Stimulated activated CD4-positive, alpha-beta T cell treated with anti-CD3 and anti-CD28 coated beads, Interleukin-1b, Interleukin-23, amount 100 ng/mL, for 24 hours (primary cell): ENCODE results near the gene MED13.
"Not testable (repeated sequence)": the region's sequence is repeated elsewhere in the genome, so short reads cannot be mapped to it uniquely, and the experiment has no call there.

Experiments
- DNase-seq, 4 experiments: peaks; one replicate each; pipeline ENCODE4 v3.0.0-alpha.2; 2020; ENCODE audit warnings: low read depth in 4 of 4, low spot score in 1 of 4

The MED13 gene

GRCh38 chr17:62089334-62089733, 24.3 kb upstream of the MED13 start:
- DNase-seq = no peak

GRCh38 chr17:62086737-62087136, 21.7 kb upstream of the MED13 start:
- no peak for DNase-seq

DNA sequence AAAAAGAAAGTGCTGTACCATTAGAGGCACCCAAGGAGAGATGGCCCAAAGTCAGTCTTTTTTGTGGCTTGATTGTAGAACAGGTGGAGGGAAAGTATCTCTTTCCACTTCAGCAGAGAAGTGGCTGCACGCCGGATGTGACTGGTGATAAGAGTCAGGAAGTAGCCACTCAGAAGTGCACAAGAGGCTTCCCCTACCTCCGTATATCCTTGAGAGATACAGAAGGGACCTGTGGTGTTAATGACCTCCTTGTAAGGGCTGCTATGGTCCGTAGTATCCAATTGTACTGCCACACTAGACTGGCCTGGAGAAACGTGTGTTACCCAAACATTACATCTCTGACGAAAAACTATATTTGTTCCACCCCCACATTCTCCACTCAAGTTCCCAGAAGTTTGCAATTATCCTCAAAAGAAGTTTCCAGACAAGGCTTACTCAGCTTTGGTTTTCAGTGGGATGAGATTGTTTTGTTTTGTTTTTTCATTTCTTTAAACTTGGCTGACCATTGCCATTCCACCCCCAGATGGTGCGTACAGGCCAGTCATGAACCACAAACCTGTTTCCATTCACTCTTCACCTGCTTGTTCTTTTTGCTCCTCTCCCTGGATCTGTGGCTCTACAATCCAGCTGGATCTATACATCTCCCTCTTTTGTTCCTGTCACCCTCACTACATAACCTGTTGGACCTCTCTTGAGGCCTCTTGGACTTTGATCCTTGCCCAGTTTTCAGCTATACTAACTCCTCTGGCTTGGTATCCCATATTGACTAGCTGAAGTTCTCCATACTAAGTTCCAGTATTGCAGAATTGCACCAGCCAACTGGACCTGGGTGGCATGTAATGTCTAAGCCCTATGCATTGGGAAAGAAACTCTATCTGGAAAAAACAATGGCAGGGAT, 20.7 kb upstream of the MED13 start:
- no peak for DNase-seq

GRCh38 chr17:62084585-62084984, 19.5 kb upstream of the MED13 start:
- DNase-seq = no peak

GRCh38 chr17:62083651-62084050, 18.6 kb upstream of the MED13 start:
- no peak for DNase-seq

GRCh38 chr17:62080647-62081046, 15.6 kb upstream of the MED13 start:
- DNase-seq = no peak

GRCh38 chr17:62078009-62078408, 12.9 kb upstream of the MED13 start:
- no peak for DNase-seq

DNA sequence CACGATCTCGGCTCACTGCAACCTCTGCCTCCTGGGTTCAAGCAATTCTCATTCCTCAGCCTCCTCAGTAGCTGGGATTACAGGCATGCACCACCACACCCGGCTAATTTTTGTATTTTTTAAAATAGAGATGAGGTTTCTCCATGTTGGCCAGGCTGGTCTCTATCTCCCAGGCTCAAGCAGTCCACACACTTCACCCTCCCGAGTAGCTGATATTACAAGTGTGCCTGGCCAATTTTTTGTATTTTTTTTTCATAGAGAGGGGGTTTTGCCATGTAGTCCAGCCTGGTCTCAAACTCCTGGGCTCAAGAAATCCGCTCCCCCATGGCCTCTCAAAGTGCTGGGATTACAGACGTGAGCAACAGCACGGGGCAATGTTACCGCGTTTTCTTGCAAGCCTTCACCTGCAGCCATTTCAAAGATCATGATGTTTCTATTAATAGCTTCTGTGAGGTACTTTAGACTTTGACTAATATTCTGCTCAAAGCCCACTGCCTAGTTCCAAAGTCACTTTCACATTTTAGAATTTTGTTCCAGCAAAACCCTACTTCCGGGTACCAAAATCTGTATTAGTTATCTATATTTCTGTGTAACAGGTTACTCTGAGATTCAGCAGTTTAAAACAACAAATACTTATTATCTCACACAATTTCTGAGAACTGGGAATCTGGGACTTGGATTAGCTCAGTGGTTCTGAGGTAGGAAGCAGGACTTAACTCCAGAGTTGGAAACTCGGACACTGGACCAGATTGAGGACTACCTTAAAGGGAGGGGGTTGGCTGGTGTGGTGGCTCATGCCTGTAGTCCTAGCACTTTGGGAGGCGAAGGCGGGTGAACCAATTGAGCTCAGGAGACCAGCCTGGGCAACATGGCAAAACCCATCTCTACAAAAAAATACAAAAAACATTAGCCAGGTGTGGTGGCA, 12.0 kb upstream of the MED13 start:
- no peak for DNase-seq

GRCh38 chr17:62075308-62075815, 10.3 kb upstream of the MED13 start:
- DNase-seq = no peak

- DNase-seq = no peak
Measured at GRCh38 chr17:62073993-62074392, 8.9 kb upstream of the MED13 start.

DNA sequence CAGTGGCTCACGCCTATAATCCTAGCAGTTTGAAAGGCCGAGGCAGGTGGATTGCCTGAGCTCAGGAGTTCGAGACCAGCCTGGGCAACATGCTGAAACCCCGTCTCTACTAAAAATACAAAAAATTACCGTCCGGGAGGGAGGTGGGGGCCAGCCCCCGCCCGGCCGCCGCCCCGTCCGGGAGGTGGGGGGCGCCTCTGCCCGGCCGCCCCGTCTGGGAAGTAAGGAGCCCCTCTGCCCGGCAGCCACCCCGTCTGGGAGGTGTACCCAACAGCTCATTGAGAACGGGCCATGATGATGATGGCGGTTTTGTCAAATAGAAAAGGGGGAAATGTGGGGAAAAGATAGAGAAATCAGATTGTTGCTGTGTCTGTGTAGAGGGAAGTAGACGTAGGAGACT, 7.8 kb upstream of the MED13 start:
- not testable (repeated sequence) for DNase-seq

DNA sequence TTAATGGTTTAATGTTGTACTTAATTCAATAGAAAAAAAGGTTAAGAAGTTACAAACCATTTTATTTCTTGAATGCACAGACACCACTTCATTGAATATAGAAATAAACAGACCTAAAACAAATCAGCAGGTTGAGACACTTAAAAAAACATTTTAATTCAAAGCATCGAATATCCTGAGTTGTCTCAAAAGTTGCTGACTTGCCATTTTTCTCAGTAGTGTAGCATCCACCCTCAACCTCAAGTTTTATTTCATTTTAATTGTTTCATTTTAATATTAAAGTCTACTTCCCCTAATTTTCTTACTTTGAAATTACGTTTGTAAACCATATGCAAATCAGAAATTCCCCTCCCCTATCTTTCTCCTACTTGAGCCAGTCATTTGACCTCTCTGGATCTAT, 5.8 kb upstream of the MED13 start:
- DNase-seq = no peak

DNA sequence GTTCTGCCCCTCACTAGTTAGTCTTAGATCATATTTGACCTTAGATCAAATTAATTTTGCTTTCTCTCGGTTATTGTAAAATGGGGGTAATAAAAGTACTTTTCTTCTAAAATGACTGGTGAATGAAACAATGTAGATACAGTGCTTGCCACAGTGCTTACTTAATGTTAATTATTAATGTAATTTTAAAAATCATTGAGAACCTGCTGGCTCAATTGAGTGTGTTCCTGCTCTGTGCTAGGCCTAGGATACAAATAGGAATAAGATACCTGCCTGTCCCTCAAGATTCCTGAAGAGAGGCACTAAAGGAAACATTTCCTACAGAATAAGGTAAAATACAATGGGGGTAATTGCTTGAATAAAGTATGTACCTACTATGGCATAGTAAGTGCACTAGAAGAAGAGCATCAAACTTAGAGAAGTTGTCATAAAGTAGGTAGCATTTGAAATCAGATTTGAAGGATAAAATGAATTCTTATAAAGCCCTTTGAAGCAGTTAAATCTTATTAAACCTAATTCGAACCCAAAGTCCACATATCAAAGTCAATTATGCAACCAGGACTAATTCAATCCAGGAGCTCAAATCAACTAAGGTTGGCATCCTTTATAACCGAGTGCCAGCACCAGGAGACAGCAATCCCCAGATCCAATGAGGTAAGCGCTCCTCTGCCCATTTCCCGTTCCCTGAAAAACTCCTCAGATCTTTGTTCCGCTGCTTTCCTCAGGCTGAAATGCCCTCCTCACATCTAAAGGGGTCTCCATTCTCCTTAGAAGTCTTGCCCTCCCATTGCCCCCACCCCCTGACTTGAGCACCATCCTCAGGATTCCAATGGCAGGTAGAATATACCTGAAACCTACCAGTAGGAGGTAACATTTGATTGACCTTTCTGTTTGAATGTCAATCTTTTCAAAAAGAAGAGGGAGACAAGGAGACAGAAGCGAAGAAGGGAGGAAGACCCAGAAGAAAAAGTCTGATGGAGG, 2.4 kb upstream of the MED13 start:
- DNase-seq = no peak

- DNase-seq = peak; percentile 94 to 96 (median 94)
Measured at GRCh38 chr17:62065611-62066468, 762 bp upstream of the MED13 start.

DNA sequence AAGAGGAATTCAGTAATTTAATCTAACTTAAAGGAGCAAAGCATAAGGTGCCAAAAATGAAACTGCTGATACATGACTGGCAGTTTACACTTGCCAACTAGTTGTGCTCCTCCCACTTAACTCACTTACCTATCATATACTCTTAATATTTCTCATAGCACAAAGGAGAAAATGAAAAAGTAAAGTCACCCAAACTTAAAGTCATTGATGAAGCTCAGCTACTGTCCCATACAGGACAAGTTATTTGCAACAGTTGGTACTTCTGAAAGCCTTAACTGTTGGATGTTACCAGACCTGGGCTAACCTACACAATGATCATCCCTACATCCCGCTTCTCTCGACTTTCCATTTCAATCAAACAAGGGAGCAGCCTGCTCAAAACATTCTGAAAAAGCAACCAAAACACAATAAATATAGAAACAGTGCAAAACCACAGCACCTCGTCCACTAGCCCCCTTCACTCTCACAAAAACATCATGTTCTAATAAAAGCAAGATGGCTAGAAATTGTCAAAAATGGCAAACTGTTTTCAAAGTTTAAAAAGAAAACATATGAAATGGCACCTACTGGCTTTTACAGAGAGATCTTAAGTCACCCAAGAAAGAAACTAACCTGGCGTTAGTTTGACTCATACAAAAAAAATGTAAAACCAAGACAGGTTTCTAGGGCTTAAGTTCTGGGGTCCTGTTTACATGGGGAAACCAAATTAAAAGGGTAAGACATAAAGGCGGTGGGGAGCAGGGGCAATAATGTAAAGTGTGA, 868 bp downstream of the MED13 start:
- DNase-seq = no peak

DNA sequence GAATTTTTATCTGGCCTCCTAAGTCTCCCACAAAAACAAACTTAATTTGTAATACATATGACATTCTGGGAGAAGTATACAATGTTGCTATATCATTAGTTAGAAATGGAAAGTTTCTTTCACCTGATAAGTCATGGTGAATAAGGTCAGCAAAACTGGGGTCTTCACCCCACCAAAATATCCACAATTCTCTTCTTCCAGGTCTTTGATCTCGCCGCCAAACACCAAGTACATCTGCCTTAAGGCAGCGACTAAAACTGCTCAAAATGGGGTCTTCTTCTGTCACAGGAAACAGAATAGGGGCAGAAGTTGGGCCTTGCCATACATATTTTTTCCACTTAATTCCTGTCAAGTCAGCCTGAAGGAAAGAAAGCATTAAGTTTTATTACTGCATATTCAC, 2.1 kb downstream of the MED13 start:
- no peak for DNase-seq

- DNase-seq = no peak
Measured at GRCh38 chr17:62062302-62062701, 2.8 kb downstream of the MED13 start.

DNA sequence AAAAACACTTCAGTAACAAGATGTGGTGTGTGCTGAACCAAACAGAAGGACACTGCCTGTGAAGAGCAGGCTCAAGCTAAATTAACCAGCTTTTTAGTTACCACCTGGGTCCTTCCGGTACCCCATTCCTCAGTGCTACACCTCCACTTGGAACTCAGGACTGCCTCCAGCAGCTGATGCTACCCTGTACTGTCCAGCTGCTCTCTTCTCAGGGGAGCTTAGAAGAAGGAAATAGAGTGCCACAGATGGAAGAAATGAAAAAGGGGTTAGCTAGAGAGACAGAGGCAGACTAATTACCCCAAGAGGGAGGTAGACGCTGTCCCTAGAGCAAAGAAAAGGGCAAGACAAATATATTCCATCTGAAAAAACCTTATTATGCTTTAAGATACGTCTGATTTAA, 5.7 kb downstream of the MED13 start:
- DNase-seq = no peak

DNA sequence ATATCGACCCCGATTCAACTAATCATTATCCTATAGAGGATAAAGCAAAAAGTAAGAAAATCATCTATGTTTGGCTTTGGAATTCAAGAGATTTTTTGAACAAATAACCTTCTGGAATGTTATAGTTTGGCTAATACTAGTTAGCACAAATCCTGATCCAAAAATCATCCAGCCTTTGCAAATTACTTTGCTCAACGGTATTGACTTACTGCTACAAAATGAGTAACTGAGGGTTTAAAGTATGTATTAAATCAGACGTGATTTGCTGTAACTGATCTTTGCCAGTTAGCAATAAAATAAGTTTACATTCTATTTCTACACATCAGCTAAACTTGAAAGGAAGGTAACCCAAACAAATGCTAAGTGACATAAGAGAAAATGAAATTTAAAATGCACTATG, 6.5 kb downstream of the MED13 start:
- DNase-seq = no peak
